OCI-LY7 (cell line): ENCODE data around the gene ACSL6. TPM values are rescaled to one million over a fixed set of nuclear protein-coding genes. Genes with fewer than 3 reads are reported as not detected.

Experiments
- BruUV-seq: library from RNA; stranded (reverse); fragments of 400-500 nt; replicated peaks from 2 replicates; lab custom pipeline; 2021; lab: Mats Ljungman, UMichigan
- CTCF ChIA-PET: fragments of 300-600 bp; sonication (Branson Sonifier 250); formaldehyde crosslinking; loops from one replicate; lab custom pipeline; 2022; ENCODE audit warnings: antibody characterized with exemption; ENCODE audit not compliant: unreplicated experiment; lab: Charles Lee
- POLR2A ChIA-PET: fragments of 300-600 bp; sonication (Branson Sonifier 250); formaldehyde crosslinking; loops from one replicate; lab custom pipeline; 2022; ENCODE audit warnings: antibody characterized with exemption; lab: Charles Lee
- DNase-seq: peaks from one replicate; pipeline ENCODE4 v3.0.0-alpha.2; 2015; ENCODE audit warnings: low spot score
- H2AFZ ChIP-seq: fragments of 200-600 bp; sonication (generic), shearing (Covaris generic); 2 replicates; pipeline ENCODE4 v1.6.1; 2014; ENCODE audit warnings: mild to moderate bottlenecking, antibody characterized with exemption, low read length, moderate library complexity
- H3K27ac ChIP-seq: fragments of 200-600 bp; sonication (generic); 2 replicates; pipeline ENCODE4 v1.5.1; 2014; ENCODE audit warnings: mixed run types, low read depth, mild to moderate bottlenecking, moderate library complexity, low read length, inconsistent platforms; ENCODE audit not compliant: poor library complexity, severe bottlenecking
- H3K36me3 ChIP-seq: fragments of 200-600 bp; sonication (generic); 2 replicates; pipeline ENCODE4 v1.6.1; 2014; ENCODE audit warnings: mild to moderate bottlenecking, antibody characterized with exemption, low read length, moderate library complexity, mixed read lengths; ENCODE audit not compliant: insufficient read depth
- H3K4me1 ChIP-seq: fragments of 200-600 bp; sonication (generic); 2 replicates; pipeline ENCODE4 v1.5.1; 2014; ENCODE audit warnings: mild to moderate bottlenecking, low read length; ENCODE audit not compliant: insufficient read depth, poor library complexity, severe bottlenecking
- H3K4me2 ChIP-seq: fragments of 200-600 bp; sonication (generic); 2 replicates; pipeline ENCODE4 v1.6.1; 2014; ENCODE audit warnings: mild to moderate bottlenecking, low read length
- H3K4me3 ChIP-seq: fragments of 200-600 bp; sonication (generic); 2 replicates; pipeline ENCODE4 v1.5.1; 2014; ENCODE audit warnings: mild to moderate bottlenecking, low read depth, low read length; ENCODE audit not compliant: poor library complexity, severe bottlenecking
- H3K79me2 ChIP-seq: fragments of 200-600 bp; sonication (generic); 2 replicates; pipeline ENCODE4 v1.6.1; 2016; ENCODE audit warnings: low read depth, mild to moderate bottlenecking, low read length, moderate library complexity, mixed read lengths; ENCODE audit not compliant: insufficient read depth
- H3K9me2 ChIP-seq: fragments of 200-600 bp; sonication (generic); 2 replicates; pipeline ENCODE4 v1.6.1; 2016; ENCODE audit warnings: mild to moderate bottlenecking, low read length, mixed read lengths; ENCODE audit not compliant: insufficient read depth
- H3K9me3 ChIP-seq: fragments of 200-600 bp; sonication (generic); 2 replicates; pipeline ENCODE4 v1.6.1; 2014; ENCODE audit warnings: mild to moderate bottlenecking, mixed run types, low read length, mixed read lengths
- H4K20me1 ChIP-seq: fragments of 200-600 bp; sonication (generic); 2 replicates; pipeline ENCODE4 v1.6.1; 2014; ENCODE audit warnings: mild to moderate bottlenecking, antibody characterized with exemption, low read length, moderate library complexity, mixed read lengths; ENCODE audit not compliant: insufficient read depth
- EZH2phosphoT487 ChIP-seq: fragments of 200-600 bp; sonication (generic); IDR thresholded peaks from 2 replicates; pipeline ENCODE4 v1.6.1; 2018; ENCODE audit warnings: low read depth, borderline replicate concordance, mild to moderate bottlenecking, mixed run types, antibody characterized with exemption, low read length, moderate library complexity, mixed read lengths
- intact Hi-C: fragments of 100-400 bp; cut with micrococcal nuclease; formaldehyde crosslinking; loops from one replicate; pipeline ENCODE4 v1.10.0; 2022; ENCODE audit not compliant: unreplicated experiment
- total RNA-seq, 2 experiments: library from RNA; depleted of rRNA in 1 of 2; stranded (reverse); fragments of >200 nt in 1 of 2; shearing (Covaris generic) in 1 of 2; gene quantifications; 2 replicates each; pipeline ENCODE4 v1.2.3, GENCODE V29; 2014 to 2022
- TF ChIP-seq, protein P1 (sequence below): fragments of 200-600 bp; sonication (generic); conservative IDR thresholded peaks from 2 replicates; pipeline ENCODE4 v1.5.1; 2014; ENCODE audit warnings: mild to moderate bottlenecking, antibody characterized with exemption, low read length, moderate library complexity, mixed read lengths

Gene ACSL6
- total RNA-seq, 2 experiments from 2014 or later: not detected

DNA sequence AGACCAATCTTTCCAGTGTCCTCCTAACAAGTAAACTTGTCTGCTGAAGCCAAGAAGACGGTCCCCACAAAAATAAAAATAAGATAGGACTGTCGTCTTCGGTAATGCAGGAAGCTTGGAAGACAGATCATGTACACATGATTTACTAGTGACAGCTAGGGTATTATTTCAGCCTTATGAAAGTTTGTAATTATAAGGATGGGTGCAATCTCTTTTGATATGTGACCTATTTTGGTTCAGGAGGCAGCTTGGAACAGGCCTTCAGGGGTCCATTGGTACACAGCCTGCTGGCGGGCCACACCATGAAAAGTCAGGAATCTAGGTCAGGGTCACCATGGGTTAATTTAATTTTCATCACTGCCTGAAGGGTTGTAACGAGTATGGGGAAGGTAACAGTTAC is 52.3 kb downstream of the ACSL6 start:
- H3K4me1 ChIP-seq: no peaks in the 10 kb centered on the region
- no peak for DNase-seq
- H3K27ac ChIP-seq: no peak overlapping the region
- CTCF ChIA-PET: no interaction called here
- intact Hi-C loops: no loop called here
- H2AFZ ChIP-seq: no peak overlapping the region
- no peak for TF ChIP-seq EZH2phosphoT487
- TF ChIP-seq, protein P1, sequence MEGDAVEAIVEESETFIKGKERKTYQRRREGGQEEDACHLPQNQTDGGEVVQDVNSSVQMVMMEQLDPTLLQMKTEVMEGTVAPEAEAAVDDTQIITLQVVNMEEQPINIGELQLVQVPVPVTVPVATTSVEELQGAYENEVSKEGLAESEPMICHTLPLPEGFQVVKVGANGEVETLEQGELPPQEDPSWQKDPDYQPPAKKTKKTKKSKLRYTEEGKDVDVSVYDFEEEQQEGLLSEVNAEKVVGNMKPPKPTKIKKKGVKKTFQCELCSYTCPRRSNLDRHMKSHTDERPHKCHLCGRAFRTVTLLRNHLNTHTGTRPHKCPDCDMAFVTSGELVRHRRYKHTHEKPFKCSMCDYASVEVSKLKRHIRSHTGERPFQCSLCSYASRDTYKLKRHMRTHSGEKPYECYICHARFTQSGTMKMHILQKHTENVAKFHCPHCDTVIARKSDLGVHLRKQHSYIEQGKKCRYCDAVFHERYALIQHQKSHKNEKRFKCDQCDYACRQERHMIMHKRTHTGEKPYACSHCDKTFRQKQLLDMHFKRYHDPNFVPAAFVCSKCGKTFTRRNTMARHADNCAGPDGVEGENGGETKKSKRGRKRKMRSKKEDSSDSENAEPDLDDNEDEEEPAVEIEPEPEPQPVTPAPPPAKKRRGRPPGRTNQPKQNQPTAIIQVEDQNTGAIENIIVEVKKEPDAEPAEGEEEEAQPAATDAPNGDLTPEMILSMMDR: no peak
- no TSS peak for BruUV-seq
- no peaks in the 10 kb centered on the region for H4K20me1 ChIP-seq
- H3K4me3 ChIP-seq: no peak overlapping the region
- H3K9me2 ChIP-seq: no peaks in the 10 kb centered on the region
- no peak overlapping the region for H3K4me2 ChIP-seq
- H3K79me2 ChIP-seq: no peaks in the 10 kb centered on the region
- POLR2A ChIA-PET: no interaction called here
- no peaks in the 10 kb centered on the region for H3K36me3 ChIP-seq
- no peaks in the 10 kb centered on the region for H3K9me3 ChIP-seq

- no peaks in the 10 kb centered on the region for H3K36me3 ChIP-seq
- no peak for TF ChIP-seq EZH2phosphoT487
- TF ChIP-seq, protein P1: no peak
- no TSS peak for BruUV-seq
- H2AFZ ChIP-seq: no peak overlapping the region
- no peaks in the 10 kb centered on the region for H3K9me3 ChIP-seq
- DNase-seq: no peak
- H3K4me2 ChIP-seq: no peak overlapping the region
- H3K9me2 ChIP-seq: no peaks in the 10 kb centered on the region
- POLR2A ChIA-PET: interaction anchor here (0.6 kb wide), 1 partner anchor 190 kb away, joined by 4 read pairs; no protein-coding TSS in a partner anchor
- no peaks in the 10 kb centered on the region for H4K20me1 ChIP-seq
- intact Hi-C loops: no loop called here
- H3K79me2 ChIP-seq: no peaks in the 10 kb centered on the region
- CTCF ChIA-PET: no interaction called here
- H3K4me1 ChIP-seq: no peaks in the 10 kb centered on the region
- no peak overlapping the region for H3K4me3 ChIP-seq
- no peak overlapping the region for H3K27ac ChIP-seq
Observed at GRCh38 chr5:131957721-131958441, 53.6 kb downstream of the ACSL6 start.

DNA sequence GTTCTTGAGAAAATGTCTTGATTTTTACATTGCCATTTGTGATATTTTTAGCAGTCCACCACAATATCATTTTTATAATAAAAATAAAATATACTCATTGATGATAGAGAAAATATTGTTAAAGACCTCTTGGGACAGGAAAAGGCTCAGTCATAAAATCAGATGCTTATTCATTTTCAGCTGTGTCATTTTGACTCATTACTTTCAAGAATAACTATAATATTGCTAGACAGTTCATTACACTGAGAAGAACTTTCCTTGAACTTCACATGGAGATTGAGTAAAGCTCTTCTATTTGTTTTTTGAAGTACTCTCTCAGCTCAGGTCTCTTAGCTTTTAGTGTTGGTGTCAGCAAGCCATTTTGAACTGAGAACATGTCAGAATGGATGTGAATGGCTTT is 57.5 kb downstream of the ACSL6 start:
- H3K4me2 ChIP-seq: no peak overlapping the region
- intact Hi-C loops: no loop called here
- H3K9me3 ChIP-seq: no peaks in the 10 kb centered on the region
- BruUV-seq: no TSS peak
- H3K4me3 ChIP-seq: no peak overlapping the region
- no peak overlapping the region for H2AFZ ChIP-seq
- H3K27ac ChIP-seq: no peak overlapping the region
- H3K36me3 ChIP-seq: no peaks in the 10 kb centered on the region
- ChIA-PET POLR2A (no interaction called here), CTCF (interaction anchor here (0.6 kb wide), 1 partner anchor 9 kb away, joined by 5 read pairs; no protein-coding TSS in a partner anchor)
- no peaks in the 10 kb centered on the region for H3K79me2 ChIP-seq
- DNase-seq: no peak
- H4K20me1 ChIP-seq: no peaks in the 10 kb centered on the region
- H3K9me2 ChIP-seq: no peaks in the 10 kb centered on the region
- no peak for TF ChIP-seq EZH2phosphoT487
- TF ChIP-seq, protein P1: no peak
- no peaks in the 10 kb centered on the region for H3K4me1 ChIP-seq
